Progenitor cell of endocrine pancreas (in vitro differentiated cells): ENCODE data around the gene CAMK2D. TPM values are rescaled to one million over a fixed set of nuclear protein-coding genes. Genes with fewer than 3 reads are reported as not detected.

Experiments used
- DNase-seq: peaks from one replicate; pipeline ENCODE4 v3.0.0; 2021; ENCODE audit warnings: low spot score; ENCODE audit not compliant: unreplicated experiment
- H3K27ac Mint-ChIP-seq: 2 replicates; pipeline ENCODE4 v1.8.0; 2021; ENCODE audit warnings: mild to moderate bottlenecking, moderate library complexity, mixed read lengths
- H3K27me3 Mint-ChIP-seq: 2 replicates; pipeline ENCODE4 v1.8.0; 2021; ENCODE audit warnings: mixed read lengths
- H3K36me3 Mint-ChIP-seq: 2 replicates; pipeline ENCODE4 v1.8.0; 2022; ENCODE audit warnings: mixed read lengths; ENCODE audit not compliant: insufficient read depth
- H3K4me1 Mint-ChIP-seq: 2 replicates; pipeline ENCODE4 v1.8.0; 2021; ENCODE audit warnings: low read depth, mixed read lengths
- H3K4me3 Mint-ChIP-seq: 2 replicates; pipeline ENCODE4 v1.8.0; 2021; ENCODE audit warnings: low read depth, mild to moderate bottlenecking, moderate library complexity, mixed read lengths
- H3K9me3 Mint-ChIP-seq: 2 replicates; pipeline ENCODE4 v1.8.0; 2021; ENCODE audit warnings: low read depth, mixed read lengths
- total RNA-seq: library from RNA; stranded (reverse); gene quantifications from 2 replicates; pipeline ENCODE4 v1.2.1, GENCODE V29; 2021
- TF ChIP-seq, protein P1 (sequence below): fragments of 200-600 bp; sonication (generic); IDR thresholded peaks from one replicate; pipeline ENCODE4 v1.5.0; 2021; ENCODE audit warnings: antibody characterized with exemption, mild to moderate bottlenecking; ENCODE audit not compliant: unreplicated experiment

CAMK2D gene
- total RNA-seq, 1 donor from 2014 or later = 74.4 TPM

DNA sequence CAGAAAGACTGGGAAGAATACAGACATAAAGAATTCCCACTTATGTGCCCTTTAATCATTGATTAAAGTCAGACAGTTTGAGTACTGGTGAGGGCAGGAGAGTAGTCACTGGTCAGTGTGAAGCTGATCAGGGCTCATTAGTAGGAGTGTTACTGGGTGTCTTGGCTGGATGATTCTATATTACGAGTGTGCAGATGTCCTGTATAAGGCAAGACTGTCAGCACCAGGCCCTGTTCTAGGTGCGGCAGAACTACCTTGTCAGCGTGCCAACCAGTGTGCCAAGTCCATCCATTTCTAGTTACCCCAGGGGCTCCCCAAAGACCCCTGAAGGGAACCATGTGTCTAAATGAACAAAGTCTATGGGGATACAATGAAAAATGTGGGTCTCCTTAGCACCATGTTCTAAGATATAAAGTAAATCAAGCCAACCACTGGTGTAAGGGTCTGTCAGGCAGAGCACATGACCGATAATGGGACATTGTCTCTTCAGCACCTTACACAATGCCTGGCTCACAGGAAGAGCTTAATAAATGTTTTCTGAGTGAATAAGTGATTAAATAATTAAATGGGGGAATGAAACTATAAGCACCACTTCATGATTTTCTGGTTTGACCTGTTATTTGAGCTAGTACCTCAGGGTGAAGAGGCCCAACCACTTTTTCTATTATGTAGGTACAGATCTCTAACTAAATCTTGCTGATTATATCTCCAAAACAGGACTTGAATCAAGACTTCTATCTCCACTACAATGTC, 205.0 kb downstream of the CAMK2D start:
- Mint-ChIP-seq H3K4me3 (no peak overlapping the region), H3K9me3 (no peaks in the 10 kb centered on the region), H3K4me1 (peaks cover 4% of the 10 kb centered on the region), H3K27ac (peak overlapping the region; percentile 67), H3K36me3 (peaks cover 5% of the 10 kb centered on the region), H3K27me3 (no peaks in the 10 kb centered on the region)
- TF ChIP-seq, protein P1, sequence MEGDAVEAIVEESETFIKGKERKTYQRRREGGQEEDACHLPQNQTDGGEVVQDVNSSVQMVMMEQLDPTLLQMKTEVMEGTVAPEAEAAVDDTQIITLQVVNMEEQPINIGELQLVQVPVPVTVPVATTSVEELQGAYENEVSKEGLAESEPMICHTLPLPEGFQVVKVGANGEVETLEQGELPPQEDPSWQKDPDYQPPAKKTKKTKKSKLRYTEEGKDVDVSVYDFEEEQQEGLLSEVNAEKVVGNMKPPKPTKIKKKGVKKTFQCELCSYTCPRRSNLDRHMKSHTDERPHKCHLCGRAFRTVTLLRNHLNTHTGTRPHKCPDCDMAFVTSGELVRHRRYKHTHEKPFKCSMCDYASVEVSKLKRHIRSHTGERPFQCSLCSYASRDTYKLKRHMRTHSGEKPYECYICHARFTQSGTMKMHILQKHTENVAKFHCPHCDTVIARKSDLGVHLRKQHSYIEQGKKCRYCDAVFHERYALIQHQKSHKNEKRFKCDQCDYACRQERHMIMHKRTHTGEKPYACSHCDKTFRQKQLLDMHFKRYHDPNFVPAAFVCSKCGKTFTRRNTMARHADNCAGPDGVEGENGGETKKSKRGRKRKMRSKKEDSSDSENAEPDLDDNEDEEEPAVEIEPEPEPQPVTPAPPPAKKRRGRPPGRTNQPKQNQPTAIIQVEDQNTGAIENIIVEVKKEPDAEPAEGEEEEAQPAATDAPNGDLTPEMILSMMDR = no peak
- no peak for DNase-seq

DNA sequence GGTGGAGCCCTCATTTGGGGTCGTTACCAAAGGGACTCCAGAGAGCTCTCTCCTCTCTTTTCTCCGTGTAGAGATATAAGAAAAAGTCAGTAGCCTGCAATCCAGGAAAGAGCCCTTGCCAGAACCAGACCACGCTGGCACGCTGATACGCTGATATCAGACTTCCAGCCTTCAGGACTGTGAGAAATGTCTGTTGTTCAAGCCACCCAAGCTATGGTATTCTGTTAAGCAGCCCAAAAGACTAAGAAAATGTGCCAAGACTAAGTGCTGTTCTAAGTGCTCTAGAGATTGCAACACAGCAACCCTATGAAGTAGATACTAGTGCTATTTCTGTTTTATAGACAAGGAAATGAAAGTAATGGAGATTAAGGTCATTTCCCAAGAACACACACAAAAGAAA, 205.7 kb downstream of the CAMK2D start:
- Mint-ChIP-seq H3K9me3 (no peaks in the 10 kb centered on the region), H3K27ac (peak overlapping the region; percentile 23)

DNA sequence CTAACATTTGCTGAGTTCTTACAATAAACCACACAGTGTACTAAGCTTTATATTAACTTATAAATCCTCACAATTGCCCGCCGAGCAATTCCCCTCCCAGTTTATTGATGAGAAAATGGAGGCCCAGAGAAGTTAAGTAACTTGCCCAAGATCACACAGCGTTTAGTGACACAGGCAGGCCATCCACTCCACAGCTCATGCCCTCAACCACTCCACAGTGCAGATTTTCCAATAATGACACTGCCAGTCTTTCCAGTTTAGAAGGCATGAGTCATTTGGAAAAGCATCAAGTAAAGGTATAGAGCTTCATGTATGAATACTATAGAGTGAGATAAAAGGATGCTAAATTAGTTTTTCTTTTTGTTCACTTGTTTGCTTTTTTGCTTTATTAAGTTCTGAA, 208.5 kb downstream of the CAMK2D start:
- peaks cover 5% of the 10 kb centered on the region for H3K36me3 Mint-ChIP-seq
- no peak for DNase-seq
- H3K27ac Mint-ChIP-seq = no peak overlapping the region
- H3K9me3 Mint-ChIP-seq = no peaks in the 10 kb centered on the region
- no peak overlapping the region for H3K4me3 Mint-ChIP-seq
- TF ChIP-seq, protein P1 = no peak
- peaks cover 16% of the 10 kb centered on the region for H3K4me1 Mint-ChIP-seq
- H3K27me3 Mint-ChIP-seq = no peaks in the 10 kb centered on the region

More for the DNA sequence above, 205.7 kb downstream of the CAMK2D start:
- no peak for DNase-seq
- TF ChIP-seq, protein P1 = no peak
- peaks cover 5% of the 10 kb centered on the region for H3K36me3 Mint-ChIP-seq
- no peak overlapping the region for H3K4me3 Mint-ChIP-seq
- H3K27me3 Mint-ChIP-seq = no peaks in the 10 kb centered on the region
- H3K4me1 Mint-ChIP-seq = peaks cover 4% of the 10 kb centered on the region

DNA sequence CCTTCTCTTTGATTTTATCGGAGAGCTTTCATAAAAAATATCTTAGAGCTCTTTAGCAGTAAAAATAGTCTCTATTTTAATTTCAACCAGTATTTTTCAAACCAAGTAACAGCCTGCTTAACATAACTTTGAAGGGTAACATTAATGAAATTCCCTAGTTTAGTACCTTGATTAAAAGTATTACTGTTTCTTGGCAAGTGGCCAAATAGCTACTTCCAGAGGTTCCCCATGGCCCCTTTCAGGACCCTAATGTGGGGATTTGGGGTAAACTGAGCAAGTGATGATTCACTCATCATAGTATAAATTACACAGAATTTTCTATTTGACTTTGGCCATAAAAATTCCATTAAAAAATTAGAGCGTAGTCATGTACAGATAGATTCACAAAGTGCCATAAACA, 211.0 kb downstream of the CAMK2D start:
- Mint-ChIP-seq H3K4me1 (peaks cover 17% of the 10 kb centered on the region), H3K36me3 (peaks cover 5% of the 10 kb centered on the region), H3K27me3 (no peaks in the 10 kb centered on the region), H3K27ac (no peak overlapping the region), H3K9me3 (no peaks in the 10 kb centered on the region), H3K4me3 (no peak overlapping the region)
- TF ChIP-seq, protein P1 = no peak
- no peak for DNase-seq

DNA sequence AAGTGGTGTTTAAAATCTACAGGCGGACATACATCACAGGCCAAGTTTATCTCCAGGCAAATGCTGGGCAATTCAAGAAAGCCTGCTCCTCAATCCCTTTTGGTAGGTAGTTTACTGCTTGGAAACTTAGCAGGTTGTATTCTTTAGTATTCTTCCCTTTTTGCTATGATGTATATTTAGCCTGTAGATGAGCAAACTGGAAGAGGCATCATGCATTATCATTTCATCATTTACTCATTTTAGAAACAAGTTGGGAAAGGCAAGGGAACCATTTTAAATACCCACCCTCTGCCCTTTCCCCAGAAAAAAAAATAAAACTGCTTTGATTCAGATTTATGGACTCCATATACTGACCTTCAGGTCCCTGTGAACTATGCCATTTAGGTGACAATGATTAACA, 213.2 kb downstream of the CAMK2D start:
- H3K27ac Mint-ChIP-seq = peak overlapping the region; percentile 60
- no peak overlapping the region for H3K4me3 Mint-ChIP-seq

More for the DNA sequence above, 213.2 kb downstream of the CAMK2D start:
- TF ChIP-seq, protein P1 = no peak
- H3K9me3 Mint-ChIP-seq = no peaks in the 10 kb centered on the region
- peaks cover 11% of the 10 kb centered on the region for H3K36me3 Mint-ChIP-seq
- no peak for DNase-seq
- H3K4me1 Mint-ChIP-seq = peaks cover 17% of the 10 kb centered on the region
- no peaks in the 10 kb centered on the region for H3K27me3 Mint-ChIP-seq
